Ishikawa (cell line): ENCODE measurements around the gene VPS37B.

ENCODE experiments used
- CEBPB ChIP-seq: IDR thresholded peaks from 2 replicates; pipeline ENCODE4 v1.6.1; 2012
- CREB1 ChIP-seq: IDR thresholded peaks from 2 replicates; pipeline ENCODE4 v1.6.1; 2012; ENCODE audit warnings: low read depth
- EGR1 ChIP-seq: IDR thresholded peaks from 2 replicates; pipeline ENCODE4 v1.6.1; 2012
- EP300 ChIP-seq: IDR thresholded peaks from 2 replicates; pipeline ENCODE4 v1.6.1; 2012; ENCODE audit warnings: borderline replicate concordance
- FOXM1 ChIP-seq: IDR thresholded peaks from 2 replicates; pipeline ENCODE4 v1.6.1; 2012; ENCODE audit warnings: low read depth, borderline replicate concordance
- MAX ChIP-seq: IDR thresholded peaks from 2 replicates; pipeline ENCODE4 v1.6.1; 2012
- NFIC ChIP-seq: IDR thresholded peaks from 2 replicates; pipeline ENCODE4 v1.6.1; 2012
- RAD21 ChIP-seq: IDR thresholded peaks from 2 replicates; pipeline ENCODE4 v1.6.1; 2012; ENCODE audit warnings: low read depth
- REST ChIP-seq: IDR thresholded peaks from 2 replicates; pipeline ENCODE4 v1.6.1; 2012; ENCODE audit warnings: low read depth, mild to moderate bottlenecking
- TAF1 ChIP-seq: IDR thresholded peaks from 2 replicates; pipeline ENCODE4 v1.6.1; 2012; ENCODE audit warnings: low read depth, mild to moderate bottlenecking
- TCF12 ChIP-seq: IDR thresholded peaks from 2 replicates; pipeline ENCODE4 v1.6.1; 2012; ENCODE audit warnings: low read depth
- TEAD4 ChIP-seq: IDR thresholded peaks from 2 replicates; pipeline ENCODE4 v1.6.1; 2012
- USF1 ChIP-seq: IDR thresholded peaks from 2 replicates; pipeline ENCODE4 v1.6.1; 2012
- YY1 ChIP-seq: IDR thresholded peaks from 2 replicates; pipeline ENCODE4 v1.6.1; 2012; ENCODE audit warnings: low read depth
- ZBTB7A ChIP-seq: IDR thresholded peaks from 2 replicates; pipeline ENCODE4 v1.6.1; 2012; ENCODE audit warnings: low read depth

VPS37B gene

GRCh38 chr12:122934722-122935121, 38.8 kb upstream of the VPS37B start:
- TF ChIP-seq MAX (no peak), ZBTB7A (no peak), FOXM1 (no peak), RAD21 (no peak), NFIC (no peak), YY1 (no peak), TEAD4 (no peak), TAF1 (no peak), EP300 (no peak), USF1 (no peak), EGR1 (no peak), TCF12 (no peak), REST (no peak), CREB1 (no peak), CEBPB (no peak)

- TF ChIP-seq CEBPB (no peak), REST (no peak), YY1 (no peak), RAD21 (no peak), TEAD4 (no peak), EGR1 (no peak), USF1 (no peak), EP300 (no peak), TAF1 (no peak), ZBTB7A (no peak), CREB1 (no peak), TCF12 (no peak), MAX (no peak), FOXM1 (no peak), NFIC (no peak)
Observed at GRCh38 chr12:122932207-122932606, 36.3 kb upstream of the VPS37B start.

- TF ChIP-seq NFIC (no peak), ZBTB7A (no peak), CREB1 (no peak), TCF12 (no peak), CEBPB (no peak), YY1 (no peak), EP300 (no peak), MAX (no peak), TAF1 (no peak), RAD21 (no peak), EGR1 (no peak)
Observed at GRCh38 chr12:122929812-122930211, 33.9 kb upstream of the VPS37B start.

GRCh38 chr12:122929148-122929538, 33.2 kb upstream of the VPS37B start:
- TF ChIP-seq CREB1 (no peak), CEBPB (no peak), YY1 (no peak), TEAD4 (no peak)

- no peak for TF ChIP-seq MAX
- no peak for TF ChIP-seq YY1
Observed at GRCh38 chr12:122928404-122929147, 32.7 kb upstream of the VPS37B start.

- no peak for TF ChIP-seq CREB1
- no peak for TF ChIP-seq EGR1
- no peak for TF ChIP-seq REST
- no peak for TF ChIP-seq FOXM1
- TF ChIP-seq TAF1 = no peak
- TF ChIP-seq USF1 = no peak
- TF ChIP-seq TCF12 = no peak
- no peak for TF ChIP-seq EP300
- TF ChIP-seq TEAD4 = no peak
- TF ChIP-seq YY1 = no peak
- TF ChIP-seq NFIC = no peak
- no peak for TF ChIP-seq CEBPB
- no peak for TF ChIP-seq ZBTB7A
- no peak for TF ChIP-seq MAX
Observed at GRCh38 chr12:122927756-122928403, 32.0 kb upstream of the VPS37B start.
